HG02884 (cell line): ENCODE measurements around the gene SH3RF2.
A peak's percentile ranks its signal among the peaks of the same experiment; 100 is the strongest.
"Not testable (repeated sequence)": the region's sequence is repeated elsewhere in the genome, so short reads cannot be mapped to it uniquely, and the experiment has no call there.

Experiments
- ATAC-seq: cut with Tn5 transposase; IDR thresholded peaks from one replicate; pipeline ENCODE4 v1.9.1; 2021; ENCODE audit warnings: mild to moderate bottlenecking, moderate library complexity; ENCODE audit not compliant: unreplicated experiment

The SH3RF2 gene

GRCh38 chr5:145936401-145937131 is at the start of gene SH3RF2:
SH3RF2 (plus strand) TSS chr5:145936578; CDS start chr5:145937929, 1,351 bp downstream.
- no peak for ATAC-seq

DNA sequence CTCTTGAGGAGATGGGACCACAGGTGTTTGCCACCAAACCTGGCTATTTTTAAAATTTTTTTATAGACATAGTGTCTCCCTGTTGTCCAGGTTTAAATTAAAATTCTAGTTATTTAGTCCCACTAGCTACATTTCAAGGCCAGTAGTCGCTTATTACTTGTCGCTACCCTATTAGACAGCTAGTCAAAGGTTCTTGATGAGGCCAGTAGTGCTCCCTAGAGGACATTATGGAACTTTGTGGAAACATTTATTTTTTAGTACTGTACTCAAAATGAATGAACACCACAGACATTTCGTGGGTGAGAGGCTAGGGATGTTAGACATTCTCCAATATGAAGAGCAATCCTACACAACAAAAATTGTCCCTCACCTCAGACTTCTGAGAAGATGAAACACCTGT is 49.2 kb upstream of the SH3RF2 start:
- ATAC-seq, result no peak

- ATAC-seq, result peak; percentile 68
These were observed 48.3 kb upstream of the SH3RF2 start for GRCh38 chr5:145887976-145888574.

DNA sequence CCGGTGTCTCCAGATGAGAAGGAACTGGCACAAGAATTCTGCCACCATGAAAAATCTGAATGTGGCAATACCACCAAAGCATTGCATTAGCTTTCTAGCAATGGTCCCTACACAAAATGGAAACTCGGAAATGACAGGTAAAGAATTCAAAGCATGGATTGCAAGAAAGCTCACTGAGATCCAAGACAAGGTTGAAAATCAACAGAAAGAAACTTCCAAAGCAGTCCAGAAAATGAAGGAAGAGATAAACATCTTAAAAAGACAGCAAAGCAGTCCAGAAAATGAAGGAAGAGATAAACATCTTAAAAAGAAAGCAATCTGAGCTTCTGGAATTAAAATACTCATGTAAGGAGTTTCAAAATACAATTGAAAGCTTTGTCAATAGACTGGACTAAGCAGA is 46.8 kb upstream of the SH3RF2 start:
- ATAC-seq, result no peak

GRCh38 chr5:145891378-145891777 is 45.0 kb upstream of the SH3RF2 start:
- not testable (repeated sequence) for ATAC-seq

- ATAC-seq, result no peak
These were observed 38.2 kb upstream of the SH3RF2 start for GRCh38 chr5:145898171-145898570.

DNA sequence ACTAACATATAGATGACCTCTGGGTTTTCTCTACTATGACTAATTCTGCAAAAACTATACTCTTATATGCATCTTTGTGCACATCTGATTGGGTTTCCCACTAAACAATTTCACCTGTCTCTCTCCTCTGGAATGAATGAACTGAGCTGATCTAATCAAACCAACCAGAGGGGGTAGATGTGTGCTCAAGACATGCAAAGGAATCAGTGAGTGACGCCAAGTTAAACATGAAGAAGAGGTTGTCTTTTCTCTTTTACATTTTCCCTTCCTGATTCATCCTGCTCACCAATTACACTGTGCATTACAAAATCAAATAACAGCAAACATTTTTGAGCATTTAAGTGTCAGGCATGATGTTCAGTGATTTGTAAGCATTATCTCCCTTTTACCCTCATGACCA is 34.0 kb upstream of the SH3RF2 start:
- no peak for ATAC-seq

DNA sequence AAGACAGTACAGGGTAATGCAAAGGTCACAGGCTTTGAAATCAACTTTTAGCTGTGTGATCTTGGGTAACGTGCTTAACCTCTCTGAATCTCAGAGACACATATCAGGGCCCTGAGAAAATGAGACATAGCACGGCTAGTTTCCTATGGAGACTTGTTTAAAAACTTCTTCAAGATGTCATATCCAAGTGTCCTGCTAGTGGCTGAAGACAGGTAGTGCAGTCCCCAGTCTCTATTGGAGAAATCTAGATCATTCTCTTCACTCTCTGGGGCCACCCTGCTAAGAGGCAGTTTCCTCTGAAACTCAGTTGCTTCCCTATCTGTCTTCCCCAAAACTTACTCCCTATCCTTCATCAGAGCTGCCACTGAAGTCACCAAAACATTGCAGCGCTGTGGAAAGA is 33.3 kb upstream of the SH3RF2 start:
- no peak for ATAC-seq

DNA sequence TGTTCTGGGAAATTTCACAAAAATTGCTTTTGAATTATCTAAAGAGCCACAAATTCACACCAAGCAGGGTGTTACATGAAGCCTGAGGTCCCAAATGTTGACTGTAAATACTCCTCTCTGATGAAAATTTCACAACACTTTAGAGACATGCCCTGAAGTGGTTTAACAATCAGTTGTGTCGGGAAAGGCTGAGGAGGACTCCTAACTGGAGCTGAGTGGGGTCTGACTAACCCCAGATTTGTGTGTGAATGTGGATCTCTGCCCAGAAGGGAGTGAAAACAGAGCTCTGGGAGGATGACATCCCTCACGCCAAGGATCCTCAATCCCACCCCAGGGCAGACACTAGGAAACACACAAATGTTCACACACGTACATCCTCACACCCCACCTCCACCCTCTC is 32.5 kb upstream of the SH3RF2 start:
- no peak for ATAC-seq

- no peak for ATAC-seq
These were observed 31.6 kb upstream of the SH3RF2 start for GRCh38 chr5:145904743-145905142.

GRCh38 chr5:145906401-145906800 is 30.0 kb upstream of the SH3RF2 start:
- no peak for ATAC-seq

DNA sequence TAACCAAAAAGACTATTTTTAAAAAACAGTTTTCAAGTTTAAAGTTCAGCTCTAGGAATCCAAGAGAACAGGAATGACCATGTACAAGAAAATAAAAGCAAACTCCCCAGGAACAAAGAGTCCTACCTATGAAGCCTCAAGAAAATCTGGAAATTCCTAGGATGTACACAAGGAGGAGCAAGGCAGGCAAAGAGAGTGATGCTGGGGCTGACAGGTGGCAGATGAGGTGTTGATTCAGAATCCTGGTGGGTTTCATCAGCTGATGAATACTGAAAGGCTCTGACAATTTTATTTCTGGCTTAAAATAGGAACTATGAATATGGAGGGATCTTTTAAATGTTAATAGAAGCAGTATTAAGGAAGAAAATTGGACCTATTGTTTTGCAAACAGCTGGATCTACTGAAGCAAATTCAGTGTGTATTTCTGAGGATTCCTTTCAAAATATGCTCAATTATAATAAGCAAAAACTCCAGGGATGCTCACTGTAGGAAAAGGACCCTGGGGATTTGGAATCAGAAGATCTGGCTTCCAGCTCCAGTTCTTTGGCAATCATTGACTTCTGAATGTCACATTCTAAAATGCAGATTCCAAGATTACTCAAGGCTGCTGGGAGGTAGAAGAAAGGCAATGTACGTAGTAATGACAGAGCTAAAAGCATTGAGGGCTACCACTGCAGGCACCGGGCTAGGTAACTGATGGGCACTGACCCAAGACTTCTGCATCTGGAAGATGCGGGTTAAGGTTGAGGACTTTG is 28.0 kb upstream of the SH3RF2 start:
- no peak for ATAC-seq

DNA sequence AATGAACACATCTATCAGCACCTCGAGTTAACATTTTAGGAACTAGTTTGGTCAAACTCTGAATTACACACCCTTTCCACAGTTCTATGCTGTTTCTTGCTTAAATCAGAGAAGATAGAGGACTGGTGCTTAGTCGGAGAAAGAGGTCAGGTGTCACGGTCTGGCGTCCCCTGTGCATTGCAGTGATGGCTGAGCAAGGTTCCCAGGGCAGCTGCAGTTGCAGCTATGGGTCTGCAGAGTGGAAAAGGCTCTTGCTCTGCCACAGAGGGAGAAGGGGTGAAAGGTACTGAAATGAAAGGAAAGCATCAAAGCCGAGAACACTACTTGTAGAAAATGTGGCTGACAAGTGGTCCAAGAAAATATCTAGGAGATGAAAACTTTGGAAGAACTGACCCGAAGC is 25.2 kb upstream of the SH3RF2 start:
- no peak for ATAC-seq

GRCh38 chr5:145912019-145912418 is 24.4 kb upstream of the SH3RF2 start:
- no peak for ATAC-seq

DNA sequence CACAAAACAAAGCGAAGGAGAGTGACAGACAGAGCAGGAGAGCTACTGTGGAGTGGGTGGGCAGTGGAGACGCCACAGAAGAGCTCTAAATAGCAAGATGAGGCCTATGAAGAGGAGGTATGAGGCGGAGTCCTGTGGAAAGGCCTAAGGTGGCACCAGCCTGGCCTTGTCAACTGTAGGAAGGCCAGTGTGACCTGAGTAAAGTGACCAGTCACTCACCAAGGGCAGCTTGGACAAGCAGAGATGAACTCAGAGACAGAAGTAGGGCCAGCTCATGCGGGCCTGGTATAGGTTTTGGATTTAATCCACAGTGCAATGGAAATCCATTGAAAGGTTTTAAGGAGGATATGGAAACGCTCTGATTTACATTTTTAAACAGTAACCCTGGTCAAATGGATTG is 23.8 kb upstream of the SH3RF2 start:
- no peak for ATAC-seq

DNA sequence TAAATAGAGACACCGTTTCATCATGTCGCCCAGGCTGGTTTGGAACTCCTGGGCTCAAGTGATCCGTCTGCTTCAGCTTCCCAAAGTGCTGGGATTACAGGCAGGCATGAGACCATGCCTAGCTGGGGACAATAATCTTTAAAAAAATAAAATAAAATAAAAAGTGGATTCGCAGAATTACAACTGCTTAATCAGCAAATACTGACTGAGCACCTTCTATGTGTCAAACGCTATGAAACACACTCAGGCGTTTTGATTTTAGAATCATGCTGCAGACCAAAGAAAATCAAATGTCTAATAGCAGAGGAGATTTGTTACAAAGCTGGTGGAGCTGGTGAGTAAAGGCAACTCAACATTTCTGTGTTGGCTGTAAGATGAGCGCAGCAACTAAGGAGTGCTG is 22.7 kb upstream of the SH3RF2 start:
- no peak for ATAC-seq

DNA sequence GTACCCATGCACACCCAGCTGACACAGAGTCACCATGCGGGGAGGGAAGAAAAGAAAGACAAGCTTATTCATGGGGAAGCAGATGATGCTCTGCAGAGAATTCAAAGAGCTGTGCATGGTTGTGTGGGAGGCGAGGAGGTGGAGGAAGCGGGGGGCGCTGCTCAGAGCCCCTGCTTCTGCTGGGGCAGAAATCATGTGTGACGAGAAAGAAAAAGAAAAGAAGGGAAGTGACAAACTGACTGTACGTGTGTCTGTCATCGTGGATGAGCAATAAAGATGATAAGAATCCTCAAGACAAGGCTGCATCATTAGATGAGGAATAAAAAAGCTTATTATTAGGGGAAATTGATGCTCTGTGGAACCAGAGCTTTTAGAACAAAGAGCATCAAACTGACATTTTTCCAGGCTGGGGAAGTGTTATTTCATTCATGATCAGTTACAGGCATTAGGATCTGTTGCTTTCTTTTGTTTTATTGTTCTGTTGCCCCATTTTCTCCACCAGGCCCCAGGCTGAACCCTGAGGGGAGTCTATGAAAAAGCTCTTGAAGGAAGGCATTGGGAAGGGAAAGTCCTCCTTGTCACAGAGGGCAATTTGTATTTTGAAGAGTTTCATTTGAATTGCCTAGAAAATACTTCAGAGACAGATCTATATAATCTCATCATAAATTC is 20.3 kb upstream of the SH3RF2 start:
- no peak for ATAC-seq

GRCh38 chr5:145917288-145917687 is 19.1 kb upstream of the SH3RF2 start:
- ATAC-seq, result no peak

- no peak for ATAC-seq
These were observed 18.0 kb upstream of the SH3RF2 start for GRCh38 chr5:145918397-145918796.

- no peak for ATAC-seq
These were observed 17.0 kb upstream of the SH3RF2 start for GRCh38 chr5:145919413-145919812.

- no peak for ATAC-seq
These were observed 15.7 kb upstream of the SH3RF2 start for GRCh38 chr5:145920542-145921210.
